ENCODE data around the gene SYS1.
"Not testable (repeated sequence)": the region's sequence is repeated elsewhere in the genome, so short reads cannot be mapped to it uniquely, and the experiment has no call there.

Gene SYS1

DNA sequence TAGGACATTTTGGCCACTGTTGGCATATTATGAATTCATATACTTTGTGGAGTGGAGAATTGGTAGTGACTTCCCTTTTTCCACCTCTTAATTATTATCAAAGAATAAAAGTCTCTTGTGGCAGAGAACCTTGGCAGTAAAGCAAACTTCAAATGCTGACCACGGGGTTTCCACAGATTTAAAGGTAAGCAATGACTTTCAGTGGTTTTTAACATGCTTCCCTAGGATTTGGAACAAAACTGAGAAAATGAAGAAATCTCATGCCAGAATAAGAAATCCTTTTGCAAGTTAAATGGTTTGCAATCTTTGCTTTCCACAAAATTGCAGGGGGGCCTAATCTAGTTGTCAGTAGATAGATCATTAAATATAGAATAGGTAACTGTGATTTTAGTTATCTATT lies 12.7 kb upstream of the SYS1 start:
- no peak for ATAC-seq

GRCh38 chr20:45350795-45351194 lies 12.2 kb upstream of the SYS1 start:
- ATAC-seq, result not testable (repeated sequence)

More for the DNA sequence above, 12.7 kb upstream of the SYS1 start:
- TF ChIP-seq ZFP30 (CRISPR knock-in tag; IDR thresholded peaks at IDR 0.05) (no peak), TOX (CRISPR knock-in tag; IDR thresholded peaks at IDR 0.05; ENCODE audit: borderline replicate concordance) (no peak), ARNTL (CRISPR knock-in tag; IDR thresholded peaks at IDR 0.05; ENCODE audit: borderline replicate concordance, low read depth) (no peak), PPARA (CRISPR knock-in tag; IDR thresholded peaks at IDR 0.05; ENCODE audit: borderline replicate concordance) (no peak), OSR1 (CRISPR knock-in tag; IDR thresholded peaks at IDR 0.05) (no peak), RARB (CRISPR knock-in tag; IDR thresholded peaks at IDR 0.05) (no peak), CSDC2 (CRISPR knock-in tag; IDR thresholded peaks at IDR 0.05) (no peak), ZC3H10 (CRISPR knock-in tag; IDR thresholded peaks at IDR 0.05) (no peak), ZNF70 (CRISPR knock-in tag; IDR thresholded peaks at IDR 0.05) (no peak), ISL1 (CRISPR knock-in tag; IDR thresholded peaks at IDR 0.05) (no peak), BACH2 (CRISPR knock-in tag; IDR thresholded peaks at IDR 0.05; ENCODE audit: borderline replicate concordance) (no peak)
- TF ChIP-seq, protein P1, sequence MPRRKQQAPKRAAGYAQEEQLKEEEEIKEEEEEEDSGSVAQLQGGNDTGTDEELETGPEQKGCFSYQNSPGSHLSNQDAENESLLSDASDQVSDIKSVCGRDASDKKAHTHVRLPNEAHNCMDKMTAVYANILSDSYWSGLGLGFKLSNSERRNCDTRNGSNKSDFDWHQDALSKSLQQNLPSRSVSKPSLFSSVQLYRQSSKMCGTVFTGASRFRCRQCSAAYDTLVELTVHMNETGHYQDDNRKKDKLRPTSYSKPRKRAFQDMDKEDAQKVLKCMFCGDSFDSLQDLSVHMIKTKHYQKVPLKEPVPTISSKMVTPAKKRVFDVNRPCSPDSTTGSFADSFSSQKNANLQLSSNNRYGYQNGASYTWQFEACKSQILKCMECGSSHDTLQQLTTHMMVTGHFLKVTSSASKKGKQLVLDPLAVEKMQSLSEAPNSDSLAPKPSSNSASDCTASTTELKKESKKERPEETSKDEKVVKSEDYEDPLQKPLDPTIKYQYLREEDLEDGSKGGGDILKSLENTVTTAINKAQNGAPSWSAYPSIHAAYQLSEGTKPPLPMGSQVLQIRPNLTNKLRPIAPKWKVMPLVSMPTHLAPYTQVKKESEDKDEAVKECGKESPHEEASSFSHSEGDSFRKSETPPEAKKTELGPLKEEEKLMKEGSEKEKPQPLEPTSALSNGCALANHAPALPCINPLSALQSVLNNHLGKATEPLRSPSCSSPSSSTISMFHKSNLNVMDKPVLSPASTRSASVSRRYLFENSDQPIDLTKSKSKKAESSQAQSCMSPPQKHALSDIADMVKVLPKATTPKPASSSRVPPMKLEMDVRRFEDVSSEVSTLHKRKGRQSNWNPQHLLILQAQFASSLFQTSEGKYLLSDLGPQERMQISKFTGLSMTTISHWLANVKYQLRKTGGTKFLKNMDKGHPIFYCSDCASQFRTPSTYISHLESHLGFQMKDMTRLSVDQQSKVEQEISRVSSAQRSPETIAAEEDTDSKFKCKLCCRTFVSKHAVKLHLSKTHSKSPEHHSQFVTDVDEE (CRISPR knock-in tag; IDR thresholded peaks at IDR 0.05), result no peak
- TF ChIP-seq, protein P2, sequence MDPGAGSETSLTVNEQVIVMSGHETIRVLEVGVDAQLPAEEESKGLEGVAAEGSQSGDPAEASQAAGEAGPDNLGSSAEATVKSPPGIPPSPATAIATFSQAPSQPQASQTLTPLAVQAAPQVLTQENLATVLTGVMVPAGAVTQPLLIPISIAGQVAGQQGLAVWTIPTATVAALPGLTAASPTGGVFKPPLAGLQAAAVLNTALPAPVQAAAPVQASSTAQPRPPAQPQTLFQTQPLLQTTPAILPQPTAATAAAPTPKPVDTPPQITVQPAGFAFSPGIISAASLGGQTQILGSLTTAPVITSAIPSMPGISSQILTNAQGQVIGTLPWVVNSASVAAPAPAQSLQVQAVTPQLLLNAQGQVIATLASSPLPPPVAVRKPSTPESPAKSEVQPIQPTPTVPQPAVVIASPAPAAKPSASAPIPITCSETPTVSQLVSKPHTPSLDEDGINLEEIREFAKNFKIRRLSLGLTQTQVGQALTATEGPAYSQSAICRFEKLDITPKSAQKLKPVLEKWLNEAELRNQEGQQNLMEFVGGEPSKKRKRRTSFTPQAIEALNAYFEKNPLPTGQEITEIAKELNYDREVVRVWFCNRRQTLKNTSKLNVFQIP (CRISPR knock-in tag; IDR thresholded peaks at IDR 0.05; ENCODE audit: borderline replicate concordance, low read depth), result no peak

GRCh38 chr20:45352729-45353128 lies 10.2 kb upstream of the SYS1 start:
- TF ChIP-seq CSRNP3 (CRISPR knock-in tag; IDR thresholded peaks at IDR 0.05) (no peak), ZNF8 (CRISPR knock-in tag; IDR thresholded peaks at IDR 0.05) (no peak), ARNTL (CRISPR knock-in tag; IDR thresholded peaks at IDR 0.05; ENCODE audit: borderline replicate concordance, low read depth) (no peak), ZNF565 (CRISPR knock-in tag; conservative IDR thresholded peaks at IDR 0.05; ENCODE audit: low read depth) (no peak), BACH2 (CRISPR knock-in tag; IDR thresholded peaks at IDR 0.05; ENCODE audit: borderline replicate concordance) (no peak), TCF4 (CRISPR knock-in tag; IDR thresholded peaks at IDR 0.05; ENCODE audit: borderline replicate concordance) (no peak)
- TF ChIP-seq, protein P1 (CRISPR knock-in tag; IDR thresholded peaks at IDR 0.05), result no peak

DNA sequence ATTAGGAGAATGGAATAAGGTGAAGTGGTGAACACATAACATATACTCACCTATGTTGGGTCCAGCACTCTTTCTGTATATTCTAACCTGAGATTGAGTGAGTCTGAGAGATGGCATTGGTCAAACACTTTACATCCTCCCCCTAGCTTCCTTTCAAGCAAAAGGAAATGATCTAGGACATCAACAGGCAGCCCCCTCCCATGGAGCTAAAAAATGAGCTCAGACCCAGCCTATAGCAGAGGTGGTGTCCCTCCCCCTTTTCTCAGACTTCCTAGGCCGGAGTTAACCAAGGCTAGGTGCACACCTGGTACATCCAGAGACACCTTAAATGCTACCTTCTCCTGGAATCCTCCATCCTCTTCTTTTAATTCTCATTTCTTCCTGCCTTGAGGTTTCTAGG lies 9.2 kb upstream of the SYS1 start:
- ATAC-seq, result no peak
- TF ChIP-seq OSR1 (CRISPR knock-in tag; IDR thresholded peaks at IDR 0.05), result no peak
- no peak for TF ChIP-seq ZNF8 (CRISPR knock-in tag; IDR thresholded peaks at IDR 0.05)
- TF ChIP-seq CSDC2 (CRISPR knock-in tag; IDR thresholded peaks at IDR 0.05), result no peak
- no peak for TF ChIP-seq ZFP30 (CRISPR knock-in tag; IDR thresholded peaks at IDR 0.05)
- no peak for TF ChIP-seq TOX (CRISPR knock-in tag; IDR thresholded peaks at IDR 0.05; ENCODE audit: borderline replicate concordance)
- TF ChIP-seq PPARA (CRISPR knock-in tag; IDR thresholded peaks at IDR 0.05; ENCODE audit: borderline replicate concordance), result no peak
- TF ChIP-seq, protein P3, sequence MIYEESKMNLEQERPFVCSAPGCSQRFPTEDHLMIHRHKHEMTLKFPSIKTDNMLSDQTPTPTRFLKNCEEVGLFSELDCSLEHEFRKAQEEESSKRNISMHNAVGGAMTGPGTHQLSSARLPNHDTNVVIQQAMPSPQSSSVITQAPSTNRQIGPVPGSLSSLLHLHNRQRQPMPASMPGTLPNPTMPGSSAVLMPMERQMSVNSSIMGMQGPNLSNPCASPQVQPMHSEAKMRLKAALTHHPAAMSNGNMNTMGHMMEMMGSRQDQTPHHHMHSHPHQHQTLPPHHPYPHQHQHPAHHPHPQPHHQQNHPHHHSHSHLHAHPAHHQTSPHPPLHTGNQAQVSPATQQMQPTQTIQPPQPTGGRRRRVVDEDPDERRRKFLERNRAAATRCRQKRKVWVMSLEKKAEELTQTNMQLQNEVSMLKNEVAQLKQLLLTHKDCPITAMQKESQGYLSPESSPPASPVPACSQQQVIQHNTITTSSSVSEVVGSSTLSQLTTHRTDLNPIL (CRISPR knock-in tag; IDR thresholded peaks at IDR 0.05; ENCODE audit: low read depth), result no peak
- TF ChIP-seq BACH2 (CRISPR knock-in tag; IDR thresholded peaks at IDR 0.05; ENCODE audit: borderline replicate concordance), result no peak
- TF ChIP-seq, protein P1 (CRISPR knock-in tag; IDR thresholded peaks at IDR 0.05), result no peak
- no peak for TF ChIP-seq ZNF70 (CRISPR knock-in tag; IDR thresholded peaks at IDR 0.05)
- TF ChIP-seq, protein P2 (CRISPR knock-in tag; IDR thresholded peaks at IDR 0.05; ENCODE audit: borderline replicate concordance, low read depth), result no peak
- TF ChIP-seq ESRRG (CRISPR knock-in tag; IDR thresholded peaks at IDR 0.05), result no peak
- no peak for TF ChIP-seq ISL1 (CRISPR knock-in tag; IDR thresholded peaks at IDR 0.05)
- no peak for TF ChIP-seq TCF4 (CRISPR knock-in tag; IDR thresholded peaks at IDR 0.05; ENCODE audit: borderline replicate concordance)
- TF ChIP-seq ZNF565 (CRISPR knock-in tag; conservative IDR thresholded peaks at IDR 0.05; ENCODE audit: low read depth), result no peak

More at GRCh38 chr20:45352729-45353128, 10.2 kb upstream of the SYS1 start:
- no peak for ATAC-seq

All from SK-N-SH treated with all-trans-retinoic acid at 6 μM for 48 hours (cell line).